ENCODE data around the gene ZBTB20.

- no peak for TF ChIP-seq CTCF (IDR thresholded peaks at IDR 0.05)
- TF ChIP-seq EZH2 (IDR thresholded peaks at IDR 0.05; ENCODE audit: borderline replicate concordance, insufficient read depth, low read depth, low read length, poor library complexity, severe bottlenecking): no peak
Observed at GRCh38 chr3:114299941-114300624, 847.0 kb downstream of the ZBTB20 start.

Data from B cell (primary cell).